A549 (cell line): ENCODE data around the gene DHX8. TPM values are rescaled to one million over a fixed set of nuclear protein-coding genes. Genes with fewer than 3 reads are reported as not detected.
A peak's percentile ranks its signal among the peaks of the same experiment; 100 is the strongest.

ENCODE experiments used
- ATAC-seq, 2 experiments: fragments of 200-7000 bp in 1 of 2; fragments of >200 bp in 1 of 2; cut with Nextera tagmentation in 1 of 2; cut with Tn5 transposase in 1 of 2; 3 replicates each; pipeline versions ENCODE4 v1.8.0 to v1.9.1; 2018 to 2020; ENCODE audit warnings: mild to moderate bottlenecking in 1 of 2, moderate library complexity in 1 of 2
- CTCF ChIA-PET: fragments of 300-600 bp; sonication (Branson Sonifier 250); formaldehyde crosslinking; extraction: SDS; loops from one replicate; lab custom pipeline; 2021; ENCODE audit warnings: antibody characterized with exemption, inconsistent platforms; lab: Yijun Ruan, JAX
- POLR2A ChIA-PET: fragments of 350-600 bp; formaldehyde crosslinking; extraction: SDS; loops from one replicate; lab custom pipeline; 2021; ENCODE audit warnings: antibody characterized with exemption, inconsistent platforms; lab: Yijun Ruan, JAX
- DNase-seq, 2 experiments: peaks; one replicate each; pipeline versions ENCODE4 v3.0.0 to v3.0.0-alpha.2; 2011 to 2016; ENCODE audit warnings: low read depth in 1 of 2, low spot score in 1 of 2
- FAIRE-seq: peaks from 2 replicates; lab custom pipeline; 2011; peaks lifted over from hg19 to GRCh38; lab: Jason Lieb, UNC
- H3K27ac ChIP-seq, 2 experiments: fragments of >200 bp; sonication (Bioruptor Twin); formaldehyde crosslinking; 3 replicates each; pipeline ENCODE4 v1.5.1; 2016 to 2017
- H3K4me1 ChIP-seq: fragments of >200 bp; sonication (Bioruptor Twin); formaldehyde crosslinking; 3 replicates; pipeline ENCODE4 v1.6.1; 2016
- H3K4me2 ChIP-seq: fragments of >200 bp; sonication (Bioruptor Twin); formaldehyde crosslinking; 3 replicates; pipeline ENCODE4 v1.6.1; 2016
- H3K4me3 ChIP-seq: fragments of >200 bp; sonication (Bioruptor Twin); formaldehyde crosslinking; 3 replicates; pipeline ENCODE4 v1.5.1; 2016
- H3K9me3 ChIP-seq: fragments of >200 bp; sonication (Bioruptor Twin); formaldehyde crosslinking; 3 replicates; pipeline ENCODE4 v1.6.1; 2016
- BCL3 ChIP-seq: fragments of >200 bp; sonication (Bioruptor Twin); formaldehyde crosslinking; IDR thresholded peaks from 3 replicates; pipeline ENCODE4 v1.6.1; 2016
- CBX2 ChIP-seq: fragments of 200-600 bp; sonication (generic); IDR thresholded peaks from 2 replicates; pipeline ENCODE4 v1.6.1; 2016; ENCODE audit warnings: low read depth, mild to moderate bottlenecking, borderline replicate concordance
- CEBPB ChIP-seq, 2 experiments: fragments of >200 bp in 1 of 2; sonication (Bioruptor Twin) in 1 of 2; formaldehyde crosslinking in 1 of 2; IDR thresholded peaks; 2 replicates each; pipeline ENCODE4 v1.6.1; 2012 to 2016
- CTCF ChIP-seq: fragments of >200 bp; sonication (Bioruptor Twin); formaldehyde crosslinking; IDR thresholded peaks from 3 replicates; pipeline ENCODE4 v1.5.1; 2016
- EHF ChIP-seq: fragments of 250-450 bp; sonication (Bioruptor Pico); IDR thresholded peaks from 2 replicates; pipeline ENCODE4 v1.5.0; 2020; ENCODE audit warnings: mild to moderate bottlenecking
- EHMT2 ChIP-seq: fragments of 200-600 bp; sonication (generic); IDR thresholded peaks from 2 replicates; pipeline ENCODE4 v1.6.1; 2016; ENCODE audit warnings: antibody characterized with exemption, low read depth, mild to moderate bottlenecking, moderate library complexity
- ELK1 ChIP-seq: fragments of 150-350 bp; IDR thresholded peaks from 2 replicates; pipeline ENCODE4 v1.6.1; 2014; ENCODE audit warnings: low read depth, mild to moderate bottlenecking, low read length
- EP300 ChIP-seq, 2 experiments: fragments of >200 bp; sonication (Bioruptor Twin); formaldehyde crosslinking; IDR thresholded peaks; 2 replicates in 1 of 2; 3 replicates in 1 of 2; pipeline ENCODE4 v1.6.1; 2016 to 2017
- FOSB ChIP-seq: fragments of 250-450 bp; sonication (Bioruptor Pico); IDR thresholded peaks from 2 replicates; pipeline ENCODE4 v1.5.0; 2020; ENCODE audit warnings: mild to moderate bottlenecking, moderate library complexity
- FOSL2 ChIP-seq, 2 experiments: fragments of 450-650 bp in 1 of 2; fragments of >200 bp in 1 of 2; sonication (Bioruptor Twin) in 1 of 2; formaldehyde crosslinking; IDR thresholded peaks; 2 replicates each; pipeline versions ENCODE4 v1.5.0 to v1.6.1; 2016 to 2020; ENCODE audit warnings: mild to moderate bottlenecking in 1 of 2, moderate library complexity in 1 of 2
- FOXS1 ChIP-seq: fragments of 250-450 bp; sonication (Bioruptor Pico); IDR thresholded peaks from 2 replicates; pipeline ENCODE4 v1.5.0; 2020; ENCODE audit warnings: mild to moderate bottlenecking, moderate library complexity
- GATA3 ChIP-seq: IDR thresholded peaks from 2 replicates; pipeline ENCODE4 v1.6.1; 2012; ENCODE audit warnings: borderline replicate concordance
- HDAC2 ChIP-seq: fragments of 200-600 bp; sonication (generic); IDR thresholded peaks from 2 replicates; pipeline ENCODE4 v1.6.1; 2016
- HES2 ChIP-seq: fragments of >200 bp; sonication (Bioruptor Twin); formaldehyde crosslinking; IDR thresholded peaks from 2 replicates; pipeline ENCODE4 v1.6.1; 2016
- HOXB13 ChIP-seq: fragments of 250-450 bp; sonication (Bioruptor Pico); IDR thresholded peaks from 2 replicates; pipeline ENCODE4 v1.5.0; 2020; ENCODE audit warnings: low read depth, mild to moderate bottlenecking, moderate library complexity
- JUNB ChIP-seq: fragments of >200 bp; sonication (Bioruptor Twin); formaldehyde crosslinking; IDR thresholded peaks from 2 replicates; pipeline ENCODE4 v1.6.1; 2016
- KDM1A ChIP-seq: fragments of 200-600 bp; sonication (generic); IDR thresholded peaks from 2 replicates; pipeline ENCODE4 v1.6.1; 2016; ENCODE audit warnings: low read depth, mild to moderate bottlenecking
- KDM5A ChIP-seq: fragments of 200-600 bp; sonication (generic); IDR thresholded peaks from 2 replicates; pipeline ENCODE4 v1.6.1; 2016; ENCODE audit warnings: antibody characterized with exemption, mild to moderate bottlenecking
- MAFK ChIP-seq: fragments of 450-650 bp; IDR thresholded peaks from 2 replicates; pipeline ENCODE4 v1.6.1; 2014; ENCODE audit not compliant: partially characterized antibody
- NR3C1 ChIP-seq: fragments of >200 bp; sonication (Bioruptor Twin); formaldehyde crosslinking; IDR thresholded peaks from 3 replicates; pipeline ENCODE4 v1.6.1; 2017
- RFX5 ChIP-seq: fragments of 450-650 bp; IDR thresholded peaks from 2 replicates; pipeline ENCODE4 v1.7.1; 2014; ENCODE audit warnings: antibody characterized with exemption, mild to moderate bottlenecking, moderate library complexity
- SMC3 ChIP-seq: fragments of >200 bp; sonication (Bioruptor Twin); formaldehyde crosslinking; IDR thresholded peaks from 3 replicates; pipeline ENCODE4 v1.6.1; 2018; ENCODE audit warnings: inconsistent platforms
- TFCP2L1 ChIP-seq: fragments of 250-450 bp; sonication (Bioruptor Pico); IDR thresholded peaks from 2 replicates; pipeline ENCODE4 v1.5.0; 2021; ENCODE audit warnings: mild to moderate bottlenecking
- WGBS: methylation state at CpG from one replicate; pipeline ENCODE4 v1.1.6; 2017; ENCODE audit errors: missing lambda C conversion rate; 5-methylcytosine and 5-hydroxymethylcytosine counted together
- polyA plus RNA-seq, 4 experiments: library from polyadenylated mRNA; depleted of rRNA in 3 of 4; stranded (reverse); fragments of >200 nt; fragmentation: RNase III in 1 of 4; extraction: RNeasy Plus Mini Kit Qiagen cat#74134 plus additional on column Dnase treatment in 1 of 4; gene quantifications; 2 replicates in 3 of 4; 3 replicates in 1 of 4; pipeline ENCODE4 v1.2.3, GENCODE V29; 2011 to 2017

DHX8 gene
- polyA plus RNA-seq, 2 of the 4 experiments (the other 2 are of a cell fraction): 33.2 to 66.0 TPM

GRCh38 chr17:43572368-43572980 lies 88.7 kb downstream of the DHX8 start:
- DNase-seq: no peak
- ATAC-seq: no peak

GRCh38 chr17:43573579-43574321 lies 90.0 kb downstream of the DHX8 start:
- POLR2A ChIA-PET: interaction anchor here (1.3 kb wide), 1 partner anchor 29 kb away, joined by 4 read pairs; no protein-coding TSS in a partner anchor
- DNase-seq (no peak), ATAC-seq (no peak), FAIRE-seq (no peak)
- 39% methylated on average over 7 of the region's 7 CpGs for WGBS
- CTCF ChIA-PET: interaction anchor here (0.6 to 12.5 kb wide), 14 partner anchors 12 to 188 kb away, joined by 3 to 257 read pairs (median 26); partner anchors contain the start of genes DHX8 and SOST
- H3K4me3 ChIP-seq: no peak overlapping the region
- peaks cover 34% of the 10 kb centered on the region for H3K4me1 ChIP-seq
- H3K9me3 ChIP-seq: no peaks in the 10 kb centered on the region
- no peak overlapping the region for H3K27ac ChIP-seq
- no peak for TF ChIP-seq KDM1A
- no peak for TF ChIP-seq EP300 (IDR thresholded peaks at IDR 0.05)
- TF ChIP-seq EHF (CRISPR knock-in tag): no peak
- TF ChIP-seq EHMT2: no peak
- no peak for TF ChIP-seq KDM5A
- no peak for TF ChIP-seq CBX2
- TF ChIP-seq HES2: no peak
- TF ChIP-seq MAFK: no peak
- no peak for TF ChIP-seq SMC3
- TF ChIP-seq TFCP2L1 (CRISPR knock-in tag): no peak
- no peak for TF ChIP-seq BCL3
- TF ChIP-seq FOXS1 (CRISPR knock-in tag): no peak
- no peak for TF ChIP-seq HDAC2
- TF ChIP-seq CTCF: no peak
- TF ChIP-seq CEBPB (IDR thresholded peaks at IDR 0.05): no peak
- peak overlapping the region; percentile 2; the same call in 1 of the 3 replicates for H3K4me2 ChIP-seq

More at GRCh38 chr17:43572368-43572980, 88.7 kb downstream of the DHX8 start:
- Histone ChIP-seq H3K9me3 (no peaks in the 10 kb centered on the region), H3K4me2 (no peak overlapping the region), H3K27ac (no peak overlapping the region), H3K4me1 (peaks cover 27% of the 10 kb centered on the region), H3K4me3 (no peak overlapping the region)
- WGBS: 79% methylated on average over 5 of the region's 5 CpGs
- TF ChIP-seq GATA3 (peak; percentile 48; the same call in 1 of the 2 replicates), FOSL2 (IDR thresholded peaks at IDR 0.05) (no peak), FOSL2 (CRISPR knock-in tag; IDR thresholded peaks at IDR 0.05) (no peak), NR3C1 (no peak)
- POLR2A ChIA-PET: interaction anchor here (0.6 to 0.8 kb wide), 2 partner anchors 35 to 101 kb away, joined by 3 read pairs; no protein-coding TSS in a partner anchor
- FAIRE-seq: no peak
- CTCF ChIA-PET: interaction anchor here (0.7 to 12.5 kb wide), 6 partner anchors 9 to 189 kb away, joined by 3 to 257 read pairs (median 148); partner anchors contain the start of gene SOST

GRCh38 chr17:43574348-43574747 lies 90.6 kb downstream of the DHX8 start:
- FAIRE-seq: no peak
- CTCF ChIA-PET: interaction anchor here (0.6 to 12.5 kb wide), 16 partner anchors 12 to 202 kb away, joined by 3 to 257 read pairs (median 26); partner anchors contain the start of genes DHX8 and SOST

More at GRCh38 chr17:43574348-43574747, 90.6 kb downstream of the DHX8 start:
- POLR2A ChIA-PET: interaction anchor here (1.3 kb wide), 1 partner anchor 29 kb away, joined by 4 read pairs; no protein-coding TSS in a partner anchor
- WGBS: 85% methylated on average over 13 of the region's 13 CpGs
- Histone ChIP-seq H3K4me2 (no peak overlapping the region), H3K9me3 (no peaks in the 10 kb centered on the region), H3K4me3 (no peak overlapping the region), H3K27ac (no peak overlapping the region), H3K4me1 (peaks cover 40% of the 10 kb centered on the region)
- DNase-seq (no peak), ATAC-seq (no peak)
- no peak for TF ChIP-seq FOSB
- no peak for TF ChIP-seq JUNB
- no peak for TF ChIP-seq RFX5
- TF ChIP-seq HOXB13 (CRISPR knock-in tag): no peak
- no peak for TF ChIP-seq ELK1
- no peak for TF ChIP-seq FOSL2 (IDR thresholded peaks at IDR 0.05)
- no peak for TF ChIP-seq FOSL2 (CRISPR knock-in tag; IDR thresholded peaks at IDR 0.05)
